BE2C (cell line): Measurements from ENCODE around the gene EFCC1.

Experiments
- DNase-seq: peaks from one replicate; pipeline ENCODE4 v3.0.0-alpha.2; 2020
- H3K27me3 ChIP-seq: fragments of 250-450 bp; sonication (Bioruptor Pico); 2 replicates; pipeline ENCODE4 v1.5.1; 2020; ENCODE audit warnings: mild to moderate bottlenecking
- H3K36me3 ChIP-seq: fragments of 250-450 bp; sonication (Bioruptor Pico); 2 replicates; pipeline ENCODE4 v1.5.1; 2020; ENCODE audit warnings: mild to moderate bottlenecking
- H3K4me1 ChIP-seq: fragments of 250-450 bp; sonication (Bioruptor Pico); 2 replicates; pipeline ENCODE4 v1.5.1; 2020
- H3K4me3 ChIP-seq: 2 replicates; pipeline ENCODE4 v1.5.1; 2011; ENCODE audit warnings: low read depth, low read length
- H3K9me3 ChIP-seq: fragments of 250-450 bp; sonication (Bioruptor Pico); 2 replicates; pipeline ENCODE4 v1.5.1; 2020
- CTCF ChIP-seq: IDR thresholded peaks from 2 replicates; pipeline ENCODE4 v1.5.1; 2012; ENCODE audit warnings: mild to moderate bottlenecking, low read depth, low read length

Gene EFCC1

GRCh38 chr3:129035360-129036221 lies 34.5 kb downstream of the EFCC1 start:
- DNase-seq, result no peak
- no peak for TF ChIP-seq CTCF
- no peaks in the 10 kb centered on the region for H3K27me3 ChIP-seq
- no peaks in the 10 kb centered on the region for H3K9me3 ChIP-seq
- no peak overlapping the region for H3K4me3 ChIP-seq
- no peaks in the 10 kb centered on the region for H3K36me3 ChIP-seq
- peaks cover 15% of the 10 kb centered on the region for H3K4me1 ChIP-seq

DNA sequence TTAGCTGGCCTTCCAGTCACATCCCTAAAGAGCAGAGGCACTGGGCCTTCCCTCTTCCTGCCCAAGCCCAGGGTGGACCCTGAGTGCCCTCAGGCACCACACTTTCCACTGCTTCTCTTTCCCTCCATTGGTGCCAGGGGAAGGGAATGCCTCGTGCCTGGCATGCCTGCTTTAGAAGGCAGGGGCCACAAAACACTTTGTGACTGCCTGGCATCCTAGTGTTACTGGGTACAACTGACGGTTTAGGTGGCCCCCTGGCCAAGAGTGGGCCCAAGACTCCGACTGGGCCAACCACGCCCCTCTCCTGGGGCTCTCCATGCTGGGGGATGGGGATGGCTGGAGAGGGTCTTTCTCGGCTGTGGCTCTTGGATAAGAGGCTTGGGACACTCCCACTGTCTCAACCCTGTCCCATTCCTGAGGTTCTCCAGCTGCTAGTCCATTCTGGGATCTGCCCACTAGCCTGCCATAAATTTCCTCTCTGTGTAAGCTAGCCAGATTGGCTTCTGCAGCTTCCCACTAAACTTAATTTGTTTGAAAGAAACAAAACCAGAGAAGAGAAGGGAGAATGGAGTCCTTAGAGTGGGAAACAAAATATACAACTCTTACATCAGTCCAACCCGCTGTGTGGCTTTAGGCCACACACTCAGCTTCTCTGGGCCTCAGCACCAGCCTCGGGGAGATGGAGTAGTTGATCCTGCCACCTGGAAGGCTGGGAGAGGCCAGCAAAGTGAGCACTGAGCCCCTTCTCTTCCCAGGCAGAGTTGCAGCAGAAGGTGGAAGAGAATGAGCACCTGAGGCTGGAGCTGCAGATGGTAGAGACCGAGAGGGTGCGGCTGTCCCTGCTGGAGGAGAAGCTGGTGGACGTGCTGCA lies 35.4 kb downstream of the EFCC1 start:
- no peak for DNase-seq
- no peaks in the 10 kb centered on the region for H3K9me3 ChIP-seq
- no peaks in the 10 kb centered on the region for H3K36me3 ChIP-seq
- no peak for TF ChIP-seq CTCF
- no peaks in the 10 kb centered on the region for H3K27me3 ChIP-seq
- no peak overlapping the region for H3K4me3 ChIP-seq
- peaks cover 15% of the 10 kb centered on the region for H3K4me1 ChIP-seq

DNA sequence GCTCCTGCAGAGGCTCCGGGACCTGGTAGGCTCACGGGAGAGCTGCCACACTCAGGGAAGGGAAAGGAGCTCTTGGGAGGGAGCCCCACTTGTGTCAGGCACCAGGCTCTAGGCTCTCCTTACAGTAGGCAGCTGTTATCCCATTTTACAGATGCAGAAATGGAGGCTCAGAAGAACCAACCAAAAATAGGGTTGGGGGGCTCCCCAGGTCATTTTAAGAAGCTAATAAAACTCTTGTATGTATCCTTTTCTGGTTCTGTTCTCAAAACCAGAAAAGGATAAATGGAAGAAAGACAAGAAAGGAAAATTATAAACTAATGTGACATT lies 36.0 kb downstream of the EFCC1 start:
- Histone ChIP-seq H3K4me3 (no peak overlapping the region), H3K27me3 (no peaks in the 10 kb centered on the region), H3K36me3 (no peaks in the 10 kb centered on the region), H3K9me3 (no peaks in the 10 kb centered on the region), H3K4me1 (peaks cover 15% of the 10 kb centered on the region)
- no peak for DNase-seq
- TF ChIP-seq CTCF, result no peak

DNA sequence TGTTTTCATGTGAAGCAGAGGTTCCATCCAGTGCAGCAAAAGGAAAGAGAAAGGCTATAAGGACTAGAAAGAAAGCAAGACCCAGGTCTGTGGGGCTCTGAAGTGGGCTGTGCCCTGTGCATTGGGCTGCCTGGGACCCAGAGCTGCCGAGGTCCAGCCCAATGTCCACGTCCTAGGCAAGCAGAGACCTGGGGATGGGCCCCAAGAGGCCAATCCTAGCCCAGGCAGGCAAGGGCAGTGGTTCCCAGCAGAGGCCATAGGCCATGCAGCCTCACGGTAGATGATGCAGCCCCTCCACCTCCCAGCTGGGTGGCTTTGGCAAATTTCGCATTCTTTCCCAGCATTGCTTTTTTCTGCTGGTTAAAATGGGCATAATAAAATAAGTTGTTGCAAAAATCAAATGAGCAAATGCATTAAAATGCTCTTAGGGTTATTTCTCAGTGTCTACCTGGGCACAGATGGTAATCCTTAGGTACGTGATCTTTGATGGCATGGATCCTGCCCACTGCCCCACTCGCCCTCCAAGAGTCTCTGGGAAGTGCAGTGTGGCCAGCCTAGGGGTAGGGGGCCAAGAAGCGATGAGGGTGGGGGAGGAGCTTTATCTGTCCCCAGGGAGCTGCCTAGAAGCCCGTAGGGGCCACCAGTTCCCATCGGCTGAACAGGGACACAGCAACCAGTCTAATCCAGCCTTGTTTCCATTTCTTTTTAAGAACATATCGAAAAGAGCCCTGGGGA lies 37.2 kb downstream of the EFCC1 start:
- TF ChIP-seq CTCF, result no peak
- Histone ChIP-seq H3K4me1 (peaks cover 15% of the 10 kb centered on the region), H3K27me3 (no peaks in the 10 kb centered on the region), H3K9me3 (no peaks in the 10 kb centered on the region), H3K36me3 (no peaks in the 10 kb centered on the region), H3K4me3 (no peak overlapping the region)
- DNase-seq, result no peak

- Histone ChIP-seq H3K4me1 (peaks cover 15% of the 10 kb centered on the region), H3K4me3 (no peak overlapping the region), H3K36me3 (no peaks in the 10 kb centered on the region), H3K9me3 (no peaks in the 10 kb centered on the region), H3K27me3 (no peaks in the 10 kb centered on the region)
- no peak for TF ChIP-seq CTCF
- peak; percentile 94 for DNase-seq
These were observed 38.4 kb downstream of the EFCC1 start for GRCh38 chr3:129039271-129040038.
